Activated CD8-positive, alpha-beta memory T cell treated with anti-CD3 and anti-CD28 coated beads, Interleukin-2, amount 50 U/mL, for 24 hours (primary cell): ENCODE data around the gene SOX18.

Source experiments
- DNase-seq: peaks from one replicate; pipeline ENCODE4 v3.0.0-alpha.2; 2020; ENCODE audit errors: extremely low read depth

The SOX18 gene

GRCh38 chr20:64052987-64053840, 3.8 kb upstream of the SOX18 start:
- DNase-seq = no peak

- DNase-seq = no peak
Observed at GRCh38 chr20:64052326-64052722, 2.9 kb upstream of the SOX18 start.

GRCh38 chr20:64051561-64052325, 2.3 kb upstream of the SOX18 start:
- DNase-seq = no peak

- no peak for DNase-seq
Observed at GRCh38 chr20:64051033-64051452, 1.6 kb upstream of the SOX18 start.

GRCh38 chr20:64050261-64051032, 1.0 kb upstream of the SOX18 start:
- DNase-seq = no peak

- no peak for DNase-seq
Observed at GRCh38 chr20:64049878-64050260, 430 bp upstream of the SOX18 start.

GRCh38 chr20:64048402-64049044, 916 bp downstream of the SOX18 start:
- DNase-seq = no peak

GRCh38 chr20:64047968-64048401, 1.5 kb downstream of the SOX18 start:
- DNase-seq = no peak

- DNase-seq = no peak
Observed at GRCh38 chr20:64047046-64047389, 2.4 kb downstream of the SOX18 start.

- DNase-seq = no peak
Observed at GRCh38 chr20:64045346-64046011, 4.0 kb downstream of the SOX18 start.

GRCh38 chr20:64044484-64045247, 4.8 kb downstream of the SOX18 start:
- DNase-seq = no peak

GRCh38 chr20:64043768-64044167, 5.7 kb downstream of the SOX18 start:
- no peak for DNase-seq

GRCh38 chr20:64042054-64042781, 7.2 kb downstream of the SOX18 start:
- DNase-seq = no peak

- no peak for DNase-seq
Observed at GRCh38 chr20:64041781-64042053, 7.7 kb downstream of the SOX18 start.

- DNase-seq = no peak
Observed at GRCh38 chr20:64041040-64041780, 8.2 kb downstream of the SOX18 start.

GRCh38 chr20:64040231-64041039, 9.0 kb downstream of the SOX18 start:
- DNase-seq = no peak

- no peak for DNase-seq
Observed at GRCh38 chr20:64039293-64040160, 9.9 kb downstream of the SOX18 start.
